HG02678 (cell line): Measurements from ENCODE around the gene CYLD.

Source experiments
- ATAC-seq: cut with Tn5 transposase; IDR thresholded peaks from one replicate; pipeline ENCODE4 v1.9.1; 2021; ENCODE audit warnings: mild to moderate bottlenecking, moderate library complexity; ENCODE audit not compliant: unreplicated experiment

The CYLD gene

GRCh38 chr16:50814541-50814940 lies 72.7 kb downstream of the CYLD start:
- no peak for ATAC-seq

- ATAC-seq, result no peak
Observed at GRCh38 chr16:50815382-50815781, 73.5 kb downstream of the CYLD start.

- ATAC-seq, result no peak
Observed at GRCh38 chr16:50816901-50817555, 75.1 kb downstream of the CYLD start.

- no peak for ATAC-seq
Observed at GRCh38 chr16:50818380-50818779, 76.5 kb downstream of the CYLD start.

GRCh38 chr16:50819706-50820105 lies 77.8 kb downstream of the CYLD start:
- no peak for ATAC-seq

GRCh38 chr16:50820225-50820624 lies 78.3 kb downstream of the CYLD start:
- no peak for ATAC-seq

- no peak for ATAC-seq
Observed at GRCh38 chr16:50821586-50821985, 79.7 kb downstream of the CYLD start.

GRCh38 chr16:50822671-50823070 lies 80.8 kb downstream of the CYLD start:
- no peak for ATAC-seq

- ATAC-seq, result no peak
Observed at GRCh38 chr16:50826797-50827316, 85.0 kb downstream of the CYLD start.

GRCh38 chr16:50828164-50828702 lies 86.3 kb downstream of the CYLD start:
- ATAC-seq, result no peak

- ATAC-seq, result no peak
Observed at GRCh38 chr16:50830698-50831097, 88.8 kb downstream of the CYLD start.

GRCh38 chr16:50831751-50832150 lies 89.9 kb downstream of the CYLD start:
- ATAC-seq, result no peak

- ATAC-seq, result no peak
Observed at GRCh38 chr16:50833929-50834328, 92.0 kb downstream of the CYLD start.

GRCh38 chr16:50834701-50835100 lies 92.8 kb downstream of the CYLD start:
- no peak for ATAC-seq

GRCh38 chr16:50835358-50836060 lies 93.6 kb downstream of the CYLD start:
- ATAC-seq, result no peak

- ATAC-seq, result no peak
Observed at GRCh38 chr16:50836121-50836621, 94.3 kb downstream of the CYLD start.

GRCh38 chr16:50837324-50837723 lies 95.4 kb downstream of the CYLD start:
- ATAC-seq, result no peak

GRCh38 chr16:50838165-50838564 lies 96.3 kb downstream of the CYLD start:
- no peak for ATAC-seq

GRCh38 chr16:50838885-50839284 lies 97.0 kb downstream of the CYLD start:
- ATAC-seq, result no peak

GRCh38 chr16:50839356-50839755 lies 97.5 kb downstream of the CYLD start:
- ATAC-seq, result no peak

- no peak for ATAC-seq
Observed at GRCh38 chr16:50839920-50840729, 98.2 kb downstream of the CYLD start.
